Activated naive CD8-positive, alpha-beta T cell treated with anti-CD3 and anti-CD28 coated beads for 36 hours (primary cell): ENCODE measurements around the gene GAP43. TPM values are rescaled to one million over a fixed set of nuclear protein-coding genes. Genes with fewer than 3 reads are reported as not detected.
A peak's percentile ranks its signal among the peaks of the same experiment; 100 is the strongest.

Experiments
- DNase-seq: peaks from one replicate; pipeline ENCODE4 v3.0.0; 2021
- H3K27ac Mint-ChIP-seq: one replicate; pipeline ENCODE4 v1.8.0; 2022; ENCODE audit warnings: mild to moderate bottlenecking, moderate library complexity, mixed read lengths
- H3K27me3 Mint-ChIP-seq: one replicate; pipeline ENCODE4 v1.8.0; 2022; ENCODE audit warnings: mild to moderate bottlenecking, mixed read lengths
- H3K36me3 Mint-ChIP-seq: one replicate; pipeline ENCODE4 v1.8.0; 2021; ENCODE audit warnings: mild to moderate bottlenecking, mixed read lengths
- H3K4me1 Mint-ChIP-seq: one replicate; pipeline ENCODE4 v1.8.0; 2021; ENCODE audit warnings: mixed read lengths
- H3K4me3 Mint-ChIP-seq: one replicate; pipeline ENCODE4 v1.8.0; 2022; ENCODE audit warnings: mild to moderate bottlenecking, moderate library complexity, mixed read lengths
- H3K9me3 Mint-ChIP-seq: one replicate; pipeline ENCODE4 v1.8.0; 2022; ENCODE audit warnings: mixed read lengths
- total RNA-seq, 2 experiments: library from RNA; stranded (reverse); gene quantifications; one replicate each; pipeline ENCODE4 v1.2.3, GENCODE V29; 2021

The GAP43 gene
- total RNA-seq, 2 experiments from 2014 or later, result 0.16 TPM; not detected in 1

DNA sequence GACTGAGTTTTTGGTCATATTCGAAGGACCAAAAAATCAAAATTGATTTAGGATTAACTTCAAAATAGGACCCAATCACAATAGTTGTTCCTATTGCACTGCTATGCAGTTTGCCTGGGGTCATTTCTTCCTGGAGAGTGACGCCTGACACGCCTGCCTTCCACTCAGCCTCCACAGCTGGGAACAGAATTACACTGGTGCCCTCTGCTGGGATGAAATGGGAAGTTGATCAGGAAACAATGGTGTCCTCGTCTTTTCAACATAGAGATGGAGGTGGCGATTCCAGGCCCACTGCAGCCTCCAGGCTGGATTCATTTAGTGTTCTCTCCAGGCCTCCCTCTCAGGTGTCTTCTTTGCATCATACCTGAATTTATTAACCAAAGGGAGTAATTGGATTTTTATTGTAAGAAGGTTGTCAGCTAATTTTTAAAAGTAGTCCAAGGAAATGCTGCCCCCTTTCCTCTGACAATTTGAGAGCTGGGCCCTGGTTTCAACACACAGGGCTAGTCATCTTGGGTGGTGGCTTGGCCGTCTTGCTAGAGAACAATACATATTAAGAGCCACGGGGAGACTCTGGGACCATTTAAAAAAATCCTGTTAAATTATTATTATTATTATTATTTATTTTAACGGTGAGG is 69.7 kb downstream of the GAP43 start:
- no peaks in the 10 kb centered on the region for H3K9me3 Mint-ChIP-seq
- no peak overlapping the region for H3K4me3 Mint-ChIP-seq
- peaks cover 14% of the 10 kb centered on the region for H3K27me3 Mint-ChIP-seq
- H3K4me1 Mint-ChIP-seq, result peaks cover 3% of the 10 kb centered on the region
- DNase-seq, result peak; percentile 64
- no peaks in the 10 kb centered on the region for H3K36me3 Mint-ChIP-seq
- H3K27ac Mint-ChIP-seq, result no peak overlapping the region

DNA sequence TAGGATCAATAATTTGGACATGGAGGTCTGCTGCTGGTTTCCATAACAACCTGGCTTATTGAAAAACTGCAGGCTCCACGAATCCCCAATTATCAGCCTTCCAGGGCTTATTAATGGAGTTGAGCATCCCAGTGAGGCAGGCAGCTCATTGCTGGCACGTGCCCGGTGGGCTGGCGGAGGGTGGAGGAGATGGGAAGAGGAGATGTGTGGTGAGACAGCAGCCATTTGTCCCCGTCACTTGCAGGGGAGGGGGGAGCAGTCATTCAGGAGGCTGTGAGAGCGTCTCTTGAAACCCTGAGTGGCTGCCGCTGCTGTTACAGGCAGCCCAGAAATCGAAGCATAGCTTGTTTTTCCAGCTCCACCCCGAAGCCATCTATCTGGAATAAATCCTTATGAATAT is 70.6 kb downstream of the GAP43 start:
- Mint-ChIP-seq H3K9me3 (no peaks in the 10 kb centered on the region), H3K36me3 (no peaks in the 10 kb centered on the region), H3K4me1 (peaks cover 3% of the 10 kb centered on the region), H3K4me3 (no peak overlapping the region), H3K27ac (no peak overlapping the region), H3K27me3 (peaks cover 12% of the 10 kb centered on the region)
- DNase-seq, result no peak

DNA sequence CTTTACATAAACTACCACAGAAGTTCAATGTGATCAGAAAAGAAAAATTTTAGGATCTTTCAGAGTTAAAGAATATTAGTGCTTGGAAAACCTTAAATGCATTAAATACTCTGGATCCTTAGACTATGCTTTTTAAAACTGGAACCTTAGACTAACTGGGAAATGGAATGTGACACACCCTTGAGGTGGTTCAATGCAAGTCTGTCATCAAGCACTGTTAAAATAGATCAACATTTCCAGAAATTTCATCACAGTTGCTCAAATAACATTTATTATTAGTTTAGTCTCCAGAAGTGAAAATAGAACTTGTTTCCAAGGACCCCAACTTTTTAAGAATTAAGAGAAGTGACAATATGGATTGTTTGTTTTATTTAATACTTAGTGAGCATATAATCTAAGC is 71.8 kb downstream of the GAP43 start:
- Mint-ChIP-seq H3K9me3 (no peaks in the 10 kb centered on the region), H3K36me3 (no peaks in the 10 kb centered on the region), H3K27me3 (peaks cover 4% of the 10 kb centered on the region), H3K4me1 (peaks cover 3% of the 10 kb centered on the region), H3K4me3 (no peak overlapping the region), H3K27ac (no peak overlapping the region)
- no peak for DNase-seq

DNA sequence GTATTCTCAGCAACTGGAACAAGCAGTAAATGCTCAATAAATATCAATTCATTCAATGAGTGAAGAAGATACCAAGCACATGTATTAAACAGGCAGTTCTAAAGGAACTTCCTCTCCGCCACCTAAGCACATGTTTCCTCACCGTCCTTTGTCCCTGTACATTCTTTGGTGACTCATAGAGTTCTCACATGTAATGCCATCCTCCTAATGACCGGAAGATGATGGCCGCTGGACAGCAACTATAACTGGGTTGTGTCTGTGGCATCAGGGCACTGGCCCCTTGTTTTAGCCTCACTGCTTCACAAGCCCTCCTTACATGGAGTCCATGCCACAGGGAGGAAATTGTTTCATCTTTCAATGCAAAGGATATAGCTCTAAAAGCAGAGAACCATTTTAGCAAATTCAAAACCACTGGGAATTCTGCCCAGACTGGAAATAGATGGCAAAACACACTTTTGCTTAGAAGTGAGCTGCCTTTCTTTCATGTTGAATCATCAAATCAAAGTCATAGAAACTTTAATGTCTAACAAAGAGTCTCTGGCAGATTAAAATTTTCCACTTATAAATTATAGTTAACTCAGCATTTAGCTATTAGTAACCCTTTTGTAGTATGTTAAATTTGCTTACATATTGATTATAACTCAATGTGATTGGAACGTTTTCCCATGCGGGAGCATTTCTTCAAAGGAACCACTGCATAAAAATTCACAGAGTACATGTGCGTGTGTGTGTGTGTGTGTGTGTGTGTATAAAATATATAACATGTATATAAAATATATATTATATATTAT is 74.1 kb downstream of the GAP43 start:
- Mint-ChIP-seq H3K27ac (no peak overlapping the region), H3K27me3 (peaks cover 4% of the 10 kb centered on the region), H3K9me3 (no peaks in the 10 kb centered on the region), H3K36me3 (no peaks in the 10 kb centered on the region), H3K4me3 (no peak overlapping the region), H3K4me1 (peaks cover 3% of the 10 kb centered on the region)
- DNase-seq, result no peak

DNA sequence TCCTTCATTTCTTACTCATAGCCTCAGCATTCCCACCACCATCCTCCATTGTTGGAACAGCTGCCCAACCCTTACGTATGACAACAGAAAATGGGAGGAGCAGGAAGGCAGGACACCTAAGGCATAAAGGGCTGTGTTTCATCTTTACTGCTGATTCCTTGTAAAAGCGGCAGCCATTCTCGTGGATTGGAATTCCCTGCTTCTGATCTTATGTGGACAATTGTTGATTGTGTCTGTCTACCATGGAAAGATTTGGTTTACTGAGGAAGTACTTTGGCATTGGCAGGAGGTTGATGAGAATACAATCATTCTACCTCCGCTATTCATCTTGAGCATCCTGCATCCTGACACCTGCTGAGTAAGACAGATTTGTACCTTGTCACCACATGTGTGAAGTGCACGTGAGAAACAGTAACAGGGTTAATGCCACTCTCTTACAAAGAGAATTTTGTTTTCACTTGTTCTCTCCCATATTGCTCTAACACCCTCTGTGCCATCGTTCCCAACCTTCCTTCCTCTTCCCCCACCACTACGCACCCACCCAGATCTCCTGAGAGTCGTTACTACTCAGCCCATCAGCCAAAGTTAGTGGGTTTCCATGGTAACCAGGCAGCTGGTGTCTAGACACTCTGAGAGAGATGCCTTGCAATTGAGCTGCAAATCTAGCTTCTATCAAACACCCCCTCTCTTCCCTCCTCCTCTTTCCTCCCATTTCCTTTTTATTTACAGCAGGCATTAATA is 75.7 kb downstream of the GAP43 start:
- Mint-ChIP-seq H3K4me1 (no peaks in the 10 kb centered on the region), H3K36me3 (no peaks in the 10 kb centered on the region), H3K9me3 (no peaks in the 10 kb centered on the region), H3K27me3 (peaks cover 8% of the 10 kb centered on the region), H3K4me3 (no peak overlapping the region), H3K27ac (no peak overlapping the region)
- DNase-seq, result no peak

DNA sequence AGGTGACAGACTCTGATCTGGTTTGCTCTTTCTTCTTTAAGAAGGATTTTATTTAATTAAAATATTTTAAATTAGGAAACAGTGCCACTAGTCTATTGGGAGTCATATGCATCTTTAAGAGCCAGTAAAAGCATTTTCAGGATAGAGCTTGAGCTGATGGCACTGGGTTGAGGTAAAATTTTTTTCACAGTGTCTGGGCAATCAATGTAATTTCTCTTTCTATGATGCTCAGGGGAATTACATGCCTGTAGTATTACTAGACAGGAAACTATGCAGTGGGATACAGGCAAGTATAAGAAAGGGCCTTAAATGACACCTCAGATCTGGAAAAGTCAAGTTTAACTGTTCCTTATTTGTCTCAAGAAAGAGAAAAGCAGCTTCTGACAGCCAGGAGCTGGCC is 76.4 kb downstream of the GAP43 start:
- Mint-ChIP-seq H3K27ac (no peak overlapping the region), H3K4me1 (no peaks in the 10 kb centered on the region), H3K9me3 (no peaks in the 10 kb centered on the region), H3K36me3 (no peaks in the 10 kb centered on the region), H3K4me3 (no peak overlapping the region), H3K27me3 (peaks cover 13% of the 10 kb centered on the region)
- DNase-seq, result no peak

DNA sequence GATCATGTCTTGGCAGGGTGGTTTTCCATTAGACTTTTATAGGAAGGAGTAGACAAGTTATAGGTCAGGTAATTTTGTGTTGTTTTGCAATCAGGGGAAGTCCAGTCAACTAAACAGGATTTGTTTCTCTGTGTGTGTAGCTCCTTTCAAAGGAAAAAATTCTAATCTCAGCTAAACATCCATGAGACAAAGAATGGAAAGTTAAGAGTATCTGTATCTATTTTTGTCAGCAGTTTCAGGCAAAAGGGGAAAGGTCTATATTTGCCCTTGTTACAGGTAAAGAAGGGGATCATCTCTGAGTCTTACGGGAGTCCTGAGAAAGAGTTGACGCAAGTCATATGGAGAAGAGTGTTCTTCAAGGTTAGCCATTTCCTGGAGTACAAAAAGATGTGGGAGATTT is 79.3 kb downstream of the GAP43 start:
- no peak overlapping the region for H3K27ac Mint-ChIP-seq
- no peaks in the 10 kb centered on the region for H3K4me1 Mint-ChIP-seq
- no peaks in the 10 kb centered on the region for H3K36me3 Mint-ChIP-seq
- no peak overlapping the region for H3K4me3 Mint-ChIP-seq
- H3K27me3 Mint-ChIP-seq, result peaks cover 14% of the 10 kb centered on the region
- H3K9me3 Mint-ChIP-seq, result no peaks in the 10 kb centered on the region
- DNase-seq, result no peak

DNA sequence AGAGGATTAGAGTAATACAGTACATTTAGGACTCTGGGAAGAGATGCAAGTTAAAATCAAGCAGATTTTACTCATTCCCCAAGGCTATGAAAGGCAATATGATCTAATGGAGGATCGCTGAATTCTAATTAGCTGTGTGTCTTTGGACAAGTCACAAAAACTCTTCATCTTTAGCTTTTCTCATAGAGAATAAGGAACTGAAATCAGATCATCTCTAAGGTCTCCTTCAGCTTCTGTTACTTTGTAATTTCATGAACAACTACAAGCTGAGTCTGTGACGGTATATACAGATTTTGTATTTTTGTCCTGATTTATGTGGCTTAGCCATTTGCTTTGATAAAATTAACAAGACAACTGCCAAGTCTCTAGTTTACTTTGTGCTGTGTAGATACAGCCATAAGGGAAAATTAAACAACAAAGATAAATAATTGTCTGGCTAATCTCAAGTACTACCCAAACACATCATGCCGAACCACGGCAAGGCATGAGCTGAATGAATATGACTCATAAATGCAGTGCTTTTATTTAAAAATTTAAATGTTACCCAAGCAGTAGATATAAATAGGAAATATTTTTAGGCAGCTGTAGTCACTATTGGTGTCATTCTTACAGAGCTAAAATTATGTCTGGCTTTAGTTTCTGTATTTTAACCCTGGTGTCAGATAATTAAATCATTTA is 81.5 kb downstream of the GAP43 start:
- no peaks in the 10 kb centered on the region for H3K4me1 Mint-ChIP-seq
- no peaks in the 10 kb centered on the region for H3K36me3 Mint-ChIP-seq
- no peak overlapping the region for H3K27ac Mint-ChIP-seq
- no peak overlapping the region for H3K4me3 Mint-ChIP-seq
- H3K9me3 Mint-ChIP-seq, result no peaks in the 10 kb centered on the region
- H3K27me3 Mint-ChIP-seq, result peaks cover 16% of the 10 kb centered on the region
- DNase-seq, result no peak

DNA sequence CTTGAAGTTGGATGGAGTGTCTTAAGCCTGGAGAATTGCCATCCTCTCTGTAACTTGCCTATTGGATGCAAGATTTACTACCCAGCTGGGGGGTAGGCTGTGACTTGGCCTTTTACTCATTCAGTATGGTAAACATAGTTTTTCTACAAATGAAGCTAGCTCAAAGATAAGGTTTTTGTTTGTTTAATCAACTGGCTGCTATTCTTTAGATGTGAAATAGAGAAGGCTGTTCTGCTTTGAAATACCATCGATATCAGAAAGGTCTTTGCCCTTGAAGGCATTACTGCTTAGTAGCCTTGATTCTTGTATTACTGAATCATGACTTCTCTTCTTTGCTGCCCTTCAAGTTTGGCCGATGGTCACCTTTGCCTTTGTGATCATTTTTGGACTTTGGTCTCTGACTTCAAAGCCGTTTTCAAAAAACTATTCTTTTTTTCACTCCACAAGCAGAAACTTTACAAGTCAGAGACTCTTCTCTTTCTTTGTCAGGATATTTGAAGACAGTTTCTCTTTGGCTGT is 83.1 kb downstream of the GAP43 start:
- Mint-ChIP-seq H3K36me3 (no peaks in the 10 kb centered on the region), H3K27ac (no peak overlapping the region), H3K27me3 (peaks cover 16% of the 10 kb centered on the region), H3K9me3 (no peaks in the 10 kb centered on the region), H3K4me3 (no peak overlapping the region), H3K4me1 (no peaks in the 10 kb centered on the region)
- DNase-seq, result no peak

DNA sequence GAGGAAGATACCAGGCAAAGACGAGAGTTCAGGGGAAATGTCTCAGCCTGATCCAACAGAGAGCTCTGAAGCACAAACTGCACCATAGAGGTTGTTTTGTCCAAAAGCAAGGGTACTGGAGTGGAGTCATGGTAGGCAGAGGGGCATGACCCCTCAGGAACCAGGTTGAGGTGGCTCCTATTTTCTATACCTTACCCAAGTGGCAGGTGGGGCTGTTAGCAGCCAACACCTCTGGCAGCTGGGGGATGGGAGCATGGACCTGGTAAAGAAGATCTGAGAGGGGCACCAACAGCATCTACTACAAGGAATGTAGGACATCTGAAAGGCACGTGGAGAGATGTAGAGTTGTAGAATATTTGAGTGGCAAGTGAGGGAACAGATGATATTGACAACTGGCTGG is 85.2 kb downstream of the GAP43 start:
- no peak overlapping the region for H3K27ac Mint-ChIP-seq
- H3K36me3 Mint-ChIP-seq, result no peaks in the 10 kb centered on the region
- H3K27me3 Mint-ChIP-seq, result peaks cover 20% of the 10 kb centered on the region
- H3K4me3 Mint-ChIP-seq, result no peak overlapping the region
- H3K4me1 Mint-ChIP-seq, result no peaks in the 10 kb centered on the region
- H3K9me3 Mint-ChIP-seq, result no peaks in the 10 kb centered on the region
- no peak for DNase-seq

DNA sequence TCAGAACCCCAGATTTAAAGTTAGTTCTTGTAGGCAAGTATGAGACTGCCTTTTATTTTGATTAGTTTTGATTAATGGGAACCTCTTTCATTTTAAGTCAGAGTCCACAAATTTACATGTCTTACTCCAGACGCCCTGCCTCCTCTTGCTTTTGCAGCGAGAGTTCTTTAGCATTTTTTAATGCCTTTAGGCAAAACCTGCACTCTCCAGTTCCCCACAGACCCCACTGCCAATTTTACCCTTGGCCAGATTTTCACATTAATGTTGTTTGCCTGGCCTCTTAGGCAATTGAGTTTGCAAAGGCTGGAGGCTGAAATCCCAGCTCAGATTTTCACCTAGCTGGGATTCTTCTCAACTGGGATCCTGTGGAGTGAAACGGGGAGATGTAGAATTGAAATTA is 85.8 kb downstream of the GAP43 start:
- Mint-ChIP-seq H3K9me3 (no peaks in the 10 kb centered on the region), H3K36me3 (no peaks in the 10 kb centered on the region), H3K4me1 (no peaks in the 10 kb centered on the region), H3K27me3 (peaks cover 18% of the 10 kb centered on the region), H3K4me3 (no peak overlapping the region), H3K27ac (no peak overlapping the region)
- DNase-seq, result no peak

DNA sequence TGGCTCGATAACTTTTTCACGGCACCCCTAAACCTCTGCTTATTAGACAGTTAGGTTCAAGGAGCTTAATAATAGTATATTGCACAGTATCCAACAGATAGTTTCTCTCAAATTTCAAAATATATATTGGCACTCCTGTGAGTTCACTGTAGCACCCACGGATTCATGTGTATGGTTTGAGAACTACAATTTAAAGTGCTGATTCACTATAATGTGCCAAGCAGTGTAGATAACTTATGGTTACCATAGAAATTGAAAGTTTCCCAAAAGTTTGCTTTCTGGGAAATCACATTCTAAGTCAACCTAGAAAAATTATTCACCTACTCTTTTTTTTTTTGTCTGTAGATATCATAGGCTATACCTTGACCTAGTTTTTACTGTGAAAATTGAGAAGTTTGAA is 86.6 kb downstream of the GAP43 start:
- no peak overlapping the region for H3K4me3 Mint-ChIP-seq
- no peak overlapping the region for H3K27ac Mint-ChIP-seq
- no peaks in the 10 kb centered on the region for H3K36me3 Mint-ChIP-seq
- no peak for DNase-seq
- no peaks in the 10 kb centered on the region for H3K9me3 Mint-ChIP-seq
- peaks cover 12% of the 10 kb centered on the region for H3K27me3 Mint-ChIP-seq
- no peaks in the 10 kb centered on the region for H3K4me1 Mint-ChIP-seq

DNA sequence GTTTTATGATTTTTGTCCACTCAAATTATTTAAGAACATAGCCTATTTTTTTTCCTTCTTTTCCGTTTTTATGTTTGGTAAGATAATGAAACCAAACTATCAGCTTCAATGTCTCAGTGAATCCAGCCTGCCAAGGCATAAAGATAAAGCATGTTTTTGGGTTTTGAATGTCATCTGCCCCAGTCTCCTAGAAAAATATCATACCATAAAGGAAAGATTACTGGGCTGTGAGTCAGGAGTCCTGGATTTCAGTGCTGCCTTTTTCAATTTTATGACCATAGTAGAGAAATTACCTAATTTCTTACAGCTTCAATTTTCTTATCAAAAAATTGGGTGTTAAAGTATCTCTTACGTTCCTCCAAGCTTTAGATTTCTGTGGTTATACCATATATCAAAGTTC is 87.5 kb downstream of the GAP43 start:
- no peaks in the 10 kb centered on the region for H3K36me3 Mint-ChIP-seq

DNA sequence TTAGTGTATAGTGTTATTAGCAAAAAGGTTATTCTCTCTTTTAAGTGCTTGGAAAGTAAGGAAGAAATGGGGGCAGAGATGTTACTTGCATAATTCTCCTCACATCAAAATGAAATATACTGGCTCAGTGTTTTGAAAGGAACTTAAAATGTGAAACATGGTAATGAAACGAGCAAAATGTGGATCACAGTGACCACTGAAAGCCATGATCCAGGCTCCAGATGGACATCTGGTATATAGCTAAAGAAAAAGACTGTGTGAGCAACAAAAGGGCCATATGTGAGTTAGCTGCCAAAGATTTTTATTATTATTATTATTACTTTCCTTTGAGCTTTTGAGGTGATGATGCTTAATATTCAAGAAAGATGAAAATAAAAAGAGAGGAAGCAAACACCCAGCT is 89.6 kb downstream of the GAP43 start:
- no peak overlapping the region for H3K4me3 Mint-ChIP-seq
- H3K36me3 Mint-ChIP-seq, result no peaks in the 10 kb centered on the region
- peaks cover 13% of the 10 kb centered on the region for H3K27me3 Mint-ChIP-seq
- no peaks in the 10 kb centered on the region for H3K9me3 Mint-ChIP-seq
- H3K27ac Mint-ChIP-seq, result no peak overlapping the region
- no peak for DNase-seq
- H3K4me1 Mint-ChIP-seq, result no peaks in the 10 kb centered on the region

More for the DNA sequence above, 87.5 kb downstream of the GAP43 start:
- H3K4me1 Mint-ChIP-seq, result no peaks in the 10 kb centered on the region
- H3K9me3 Mint-ChIP-seq, result no peaks in the 10 kb centered on the region
- no peak overlapping the region for H3K4me3 Mint-ChIP-seq
- no peak overlapping the region for H3K27ac Mint-ChIP-seq
- DNase-seq, result no peak
- peaks cover 12% of the 10 kb centered on the region for H3K27me3 Mint-ChIP-seq

DNA sequence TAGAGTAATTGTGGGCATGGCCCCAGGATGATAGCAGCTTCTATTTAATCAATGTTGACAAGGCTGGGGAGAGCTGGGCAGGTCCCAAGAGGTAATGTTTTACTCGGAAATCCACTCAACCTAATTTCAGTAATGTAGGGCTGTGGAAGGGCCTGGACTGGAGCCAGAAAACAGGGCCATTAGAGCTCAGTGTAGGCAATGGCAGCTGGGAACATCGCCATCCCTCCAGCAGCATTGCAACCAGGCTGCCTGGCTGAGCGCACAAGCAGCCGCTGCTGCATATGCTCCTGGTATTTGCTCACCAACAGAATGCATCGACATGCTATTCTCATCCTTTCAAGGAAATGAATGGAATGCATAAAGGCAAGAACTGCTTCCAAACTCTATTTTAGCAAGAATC is 90.0 kb downstream of the GAP43 start:
- Mint-ChIP-seq H3K4me1 (no peaks in the 10 kb centered on the region), H3K36me3 (no peaks in the 10 kb centered on the region), H3K9me3 (no peaks in the 10 kb centered on the region), H3K27me3 (peaks cover 14% of the 10 kb centered on the region), H3K4me3 (no peak overlapping the region), H3K27ac (no peak overlapping the region)
- no peak for DNase-seq
